Measurements from ENCODE around the gene CAMK1D. TPM values are rescaled to one million over a fixed set of nuclear protein-coding genes. Genes with fewer than 3 reads are reported as not detected.
"Not testable (repeated sequence)": the region's sequence is repeated elsewhere in the genome, so short reads cannot be mapped to it uniquely, and the experiment has no call there.

CAMK1D gene
- total RNA-seq, result 10.9 TPM

- DNase-seq, result peak; percentile 77
Measured at GRCh38 chr10:12348870-12349628, at the start of gene CAMK1D. Gene CAMK1D (plus strand): TSS chr10:12349547.

DNA sequence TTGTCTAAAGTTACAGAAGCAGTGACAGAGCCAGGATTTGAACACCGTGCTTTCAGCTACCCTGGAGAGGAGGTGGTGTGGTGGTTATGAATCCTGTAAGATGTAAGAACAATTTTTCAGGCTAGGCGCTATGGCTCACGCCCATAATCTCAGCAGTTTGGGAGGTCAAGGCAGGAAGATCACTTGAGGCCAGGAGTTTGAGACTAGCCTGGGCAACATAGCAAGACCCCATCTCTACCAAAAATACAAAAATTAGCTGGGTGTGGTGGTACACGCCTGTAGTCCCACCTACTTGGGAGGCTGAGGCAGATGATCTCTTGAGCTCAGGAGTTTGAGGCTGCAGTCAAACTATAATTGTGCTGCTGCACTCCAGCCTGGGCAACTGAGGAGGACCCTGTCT is 48.3 kb upstream of the CAMK1D start:
- DNase-seq, result not testable (repeated sequence)

GRCh38 chr10:12308057-12308456 is 41.3 kb upstream of the CAMK1D start:
- DNase-seq, result no peak

DNA sequence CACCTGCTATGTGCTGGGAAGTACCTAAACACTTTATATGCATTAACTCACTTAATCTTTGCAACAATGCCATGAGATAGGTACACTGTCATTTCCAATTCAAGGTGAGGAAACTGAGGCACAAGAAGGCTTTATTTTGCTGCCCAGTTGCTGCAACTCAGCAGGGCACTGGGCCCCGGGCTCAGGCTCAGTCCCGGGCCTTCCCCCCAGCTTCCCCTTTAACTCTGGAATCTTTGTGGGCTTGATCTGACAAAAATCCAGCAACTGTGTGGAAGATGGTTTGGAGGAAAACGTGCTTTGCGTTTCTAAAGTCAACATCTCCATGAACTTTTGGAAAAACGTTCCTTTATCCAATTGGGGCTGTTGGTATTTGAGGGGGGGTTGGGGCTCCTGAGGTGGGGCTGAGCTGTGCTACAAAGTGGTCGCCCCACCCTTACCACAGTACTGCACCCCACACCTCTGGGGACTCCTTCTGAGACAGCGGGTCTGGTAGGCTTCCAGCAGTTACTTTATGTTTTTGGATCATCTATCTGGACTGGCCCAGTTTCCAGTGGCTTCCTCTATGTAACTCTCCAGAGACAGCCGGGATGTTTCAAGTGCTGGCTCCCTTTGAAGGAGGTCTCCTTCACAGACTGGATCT is 40.5 kb upstream of the CAMK1D start:
- DNase-seq, result no peak

DNA sequence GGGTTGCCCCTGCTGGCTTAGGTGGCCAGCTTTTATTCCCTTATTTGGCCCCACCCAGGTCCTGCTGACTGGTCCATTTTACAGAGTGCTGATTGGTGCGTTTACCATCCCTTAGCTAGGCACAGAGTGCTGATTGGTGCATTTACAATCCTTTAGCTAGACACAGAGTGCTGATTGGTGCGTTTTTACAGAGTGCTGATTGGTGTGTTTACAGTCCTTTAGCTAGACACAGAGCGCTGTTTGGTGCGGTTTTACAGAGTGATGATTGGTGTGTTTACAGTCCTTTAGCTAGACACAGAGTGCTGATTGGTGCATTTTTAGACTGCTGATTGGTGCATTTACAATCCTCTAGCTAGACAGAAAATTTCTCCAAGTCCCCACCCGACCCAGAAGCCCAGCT is 39.6 kb upstream of the CAMK1D start:
- DNase-seq, result not testable (repeated sequence)

- DNase-seq, result no peak
Measured at GRCh38 chr10:12314836-12315235, 34.5 kb upstream of the CAMK1D start.

GRCh38 chr10:12319076-12319475 is 30.3 kb upstream of the CAMK1D start:
- no peak for DNase-seq

DNA sequence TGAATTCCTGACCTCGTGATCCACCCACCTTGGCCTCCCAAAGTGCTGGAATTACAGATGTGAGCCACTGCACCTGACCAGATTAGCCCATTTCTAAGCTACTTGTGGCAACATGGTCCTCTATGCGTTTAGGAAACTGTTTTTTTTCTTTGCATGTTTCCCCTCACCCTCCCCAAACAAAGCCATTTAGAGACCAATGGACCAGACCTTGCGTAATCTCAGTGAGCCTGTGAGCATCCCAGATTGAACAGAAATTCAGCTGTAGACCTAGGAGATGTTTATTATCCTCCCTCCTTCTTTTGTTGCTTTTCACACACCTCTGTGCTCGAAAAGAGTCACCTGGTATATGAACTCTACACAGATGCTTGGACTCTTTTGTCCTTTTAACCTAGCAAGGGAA is 28.5 kb upstream of the CAMK1D start:
- no peak for DNase-seq

GRCh38 chr10:12321641-12322040 is 27.7 kb upstream of the CAMK1D start:
- DNase-seq, result no peak

DNA sequence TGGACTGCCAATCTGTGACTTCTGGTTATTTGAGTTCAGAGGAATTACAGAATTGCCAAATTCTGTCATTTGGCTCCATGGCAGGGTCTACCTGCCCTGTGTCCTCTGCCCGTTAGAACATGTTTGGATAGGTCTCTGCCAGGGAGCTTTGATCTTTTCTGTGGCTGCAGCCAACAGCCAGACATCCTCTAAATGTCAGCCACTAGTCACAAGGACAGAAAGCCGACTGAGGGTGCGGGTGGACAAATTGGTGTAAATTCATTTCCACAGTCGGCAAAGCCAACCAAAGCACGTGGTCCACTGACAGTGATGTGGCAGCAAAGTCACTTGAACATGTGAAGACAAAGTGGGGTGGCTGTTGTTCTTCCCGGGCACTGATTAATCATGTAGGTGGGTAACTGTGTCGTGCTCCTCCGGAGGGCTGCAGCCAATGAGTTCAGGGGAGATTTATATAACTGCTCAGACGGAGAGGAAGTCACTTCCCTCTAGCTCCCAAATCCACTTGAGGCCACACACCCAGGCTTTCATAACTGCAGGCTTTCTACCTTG is 26.7 kb upstream of the CAMK1D start:
- DNase-seq, result no peak

DNA sequence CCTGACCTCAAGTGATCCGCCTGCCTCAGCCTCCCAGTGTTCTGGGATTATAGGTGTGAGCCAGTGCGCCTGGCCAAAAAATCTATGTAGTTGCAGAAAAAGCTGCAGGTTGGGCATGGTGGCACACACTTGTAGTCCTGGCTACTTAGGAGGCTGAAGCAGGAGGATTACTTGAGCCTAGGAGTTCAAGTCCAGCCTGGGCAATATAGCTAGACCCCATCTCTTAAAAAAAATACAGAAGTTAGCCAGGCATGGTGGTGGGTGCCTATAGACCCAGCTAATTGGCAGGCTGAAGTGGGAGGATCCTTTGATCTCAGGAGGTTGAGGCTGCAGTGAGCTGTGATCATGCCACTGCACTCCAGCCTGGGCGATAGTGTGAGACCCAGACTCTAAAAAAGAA is 24.8 kb upstream of the CAMK1D start:
- DNase-seq, result no peak

DNA sequence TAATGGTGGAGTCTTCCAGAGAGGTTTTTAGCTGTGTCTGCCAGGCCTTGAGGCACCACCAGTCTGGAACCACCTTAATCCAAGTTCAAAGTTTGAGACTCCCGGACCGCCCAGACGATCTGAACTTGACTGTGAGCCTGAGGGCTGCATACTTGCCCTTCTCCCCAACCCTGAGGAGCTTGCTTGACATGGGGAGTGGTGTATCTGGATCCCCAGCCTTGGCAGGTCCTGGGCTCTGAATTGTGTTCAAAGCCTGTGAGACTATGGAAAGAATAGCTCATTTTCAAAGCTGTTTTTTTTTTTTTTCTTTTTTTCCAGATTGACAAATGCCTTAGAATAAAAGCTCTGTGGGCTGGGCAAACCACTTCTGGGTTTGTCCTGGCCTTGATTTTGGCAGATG is 22.3 kb upstream of the CAMK1D start:
- no peak for DNase-seq

- no peak for DNase-seq
Measured at GRCh38 chr10:12327476-12327875, 21.9 kb upstream of the CAMK1D start.

DNA sequence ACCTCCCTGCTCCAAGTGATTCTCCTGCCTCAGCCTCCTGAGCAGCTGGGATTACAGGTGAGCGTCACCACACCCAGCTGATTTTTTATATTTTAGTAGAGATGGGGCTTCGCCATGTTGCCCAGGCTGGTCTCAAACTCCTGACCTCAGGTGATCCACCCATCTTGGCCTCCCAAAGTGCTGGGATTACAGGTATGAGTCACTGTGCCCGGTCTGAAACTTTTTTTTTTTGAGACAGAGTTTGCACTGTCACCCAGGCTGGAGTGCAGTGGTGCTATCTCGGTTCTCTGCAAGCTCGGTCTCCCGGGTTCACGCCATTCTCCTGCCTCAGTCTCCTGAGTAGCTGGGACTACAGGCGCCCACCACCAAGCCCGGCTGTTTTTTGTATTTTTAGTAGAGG is 21.0 kb upstream of the CAMK1D start:
- not testable (repeated sequence) for DNase-seq

- DNase-seq, result no peak
Measured at GRCh38 chr10:12332572-12333379, 16.6 kb upstream of the CAMK1D start.

DNA sequence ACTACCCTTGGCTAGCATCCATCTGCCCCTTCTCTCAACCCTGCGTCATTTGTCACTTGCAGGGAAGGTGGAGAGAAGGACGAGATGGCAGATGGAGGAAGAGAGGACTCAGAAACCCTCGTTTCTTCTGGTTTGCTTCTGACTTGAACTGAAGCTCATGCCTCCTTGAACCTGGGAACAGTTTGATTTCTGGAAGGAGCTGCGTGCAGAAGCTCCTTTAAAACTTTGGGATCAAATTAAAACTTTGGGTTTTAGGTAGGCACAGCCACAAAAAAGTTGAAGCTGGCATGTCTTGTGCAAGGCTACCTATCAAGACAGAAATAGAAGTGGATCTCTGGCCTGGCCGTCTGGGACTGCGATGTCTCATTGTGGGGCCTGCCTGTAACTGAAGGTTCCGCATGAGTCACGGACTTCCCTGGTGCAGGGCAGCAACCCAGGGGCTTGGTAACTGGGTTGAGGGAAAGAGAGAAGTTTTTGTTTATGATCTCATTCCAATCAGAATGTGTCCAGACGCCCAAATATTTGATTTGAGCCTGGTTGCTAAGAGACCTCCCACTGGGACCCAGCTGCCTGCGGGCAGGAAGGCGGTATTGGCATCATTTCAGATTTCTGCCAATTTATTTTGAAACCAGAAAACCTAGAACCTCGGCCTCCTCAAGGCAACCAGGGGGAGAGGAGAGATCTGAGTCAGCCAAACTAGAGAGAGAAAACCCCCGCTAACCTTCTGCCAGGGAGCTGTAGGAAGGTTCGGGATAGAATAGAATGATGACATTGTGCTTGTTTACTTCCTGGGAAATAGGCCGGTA is 15.8 kb upstream of the CAMK1D start:
- DNase-seq, result peak; percentile 67

- no peak for DNase-seq
Measured at GRCh38 chr10:12334186-12334530, 15.2 kb upstream of the CAMK1D start.

DNA sequence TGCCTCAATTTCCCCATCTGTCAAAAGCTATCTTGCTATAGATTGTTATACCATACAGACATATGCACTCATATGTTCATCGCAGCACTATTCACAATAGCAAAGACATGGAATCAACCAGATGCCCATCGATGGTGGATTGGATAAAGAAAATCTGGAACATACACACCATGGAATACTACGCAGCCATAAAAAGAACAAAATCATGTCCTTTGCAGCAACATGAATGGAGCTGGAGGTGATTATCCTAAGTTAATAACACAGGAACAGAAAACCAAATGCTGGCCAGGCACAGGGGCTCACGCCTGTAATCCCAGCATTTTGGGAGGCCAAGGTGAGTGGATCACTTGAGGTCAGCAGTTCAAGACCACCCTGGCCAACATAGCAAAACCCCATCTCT is 14.2 kb upstream of the CAMK1D start:
- not testable (repeated sequence) for DNase-seq

- DNase-seq, result peak; percentile 32
Measured at GRCh38 chr10:12337453-12338372, 11.6 kb upstream of the CAMK1D start.

GRCh38 chr10:12338981-12339380 is 10.4 kb upstream of the CAMK1D start:
- DNase-seq, result no peak

- no peak for DNase-seq
Measured at GRCh38 chr10:12340371-12340770, 9.0 kb upstream of the CAMK1D start.

Data from tongue (tissue), 2 donors.